GM18519 (cell line): ENCODE data around the gene CNFN.
"Not testable (repeated sequence)": the region's sequence is repeated elsewhere in the genome, so short reads cannot be mapped to it uniquely, and the experiment has no call there.

ENCODE experiments used
- ATAC-seq: cut with Tn5 transposase; IDR thresholded peaks from one replicate; pipeline ENCODE4 v1.9.1; 2021; ENCODE audit warnings: mild to moderate bottlenecking, moderate library complexity; ENCODE audit not compliant: unreplicated experiment, low FRiP score

CNFN gene

GRCh38 chr19:42352301-42353259, 37.5 kb downstream of the CNFN start:
- ATAC-seq: no peak

- ATAC-seq: no peak
These were observed 38.9 kb downstream of the CNFN start for GRCh38 chr19:42351079-42351735.

GRCh38 chr19:42350417-42350816, 39.7 kb downstream of the CNFN start:
- ATAC-seq: no peak

GRCh38 chr19:42349378-42350107, 40.6 kb downstream of the CNFN start:
- no peak for ATAC-seq

- no peak for ATAC-seq
These were observed 41.9 kb downstream of the CNFN start for GRCh38 chr19:42348211-42348610.

- no peak for ATAC-seq
These were observed 44.8 kb downstream of the CNFN start for GRCh38 chr19:42345191-42345812.

GRCh38 chr19:42344336-42344893, 45.7 kb downstream of the CNFN start:
- no peak for ATAC-seq

GRCh38 chr19:42343344-42344110, 46.6 kb downstream of the CNFN start:
- no peak for ATAC-seq

GRCh38 chr19:42339922-42340321, 50.2 kb downstream of the CNFN start:
- not testable (repeated sequence) for ATAC-seq

- not testable (repeated sequence) for ATAC-seq
These were observed 50.8 kb downstream of the CNFN start for GRCh38 chr19:42339126-42339860.
